GM12891 (cell line): Measurements from ENCODE around the gene SLC26A9.

Experiments
- PAX5 ChIP-seq: IDR thresholded peaks from 2 replicates; pipeline ENCODE4 v1.6.1; 2011; ENCODE audit warnings: low read length, moderate library complexity, mild to moderate bottlenecking; ENCODE audit not compliant: insufficient read depth, severe bottlenecking
- POLR2A ChIP-seq: IDR thresholded peaks from 2 replicates; pipeline ENCODE4 v1.6.1; 2011; ENCODE audit warnings: low read depth, low read length, control low read depth
- POLR2AphosphoS5 ChIP-seq: IDR thresholded peaks from 2 replicates; pipeline ENCODE4 v1.6.1; 2011; ENCODE audit warnings: low read depth, low read length, control low read depth
- POU2F2 ChIP-seq: IDR thresholded peaks from 2 replicates; pipeline ENCODE4 v1.6.1; 2011; ENCODE audit warnings: low read depth, mild to moderate bottlenecking, control low read depth, low read length, moderate library complexity
- SPI1 ChIP-seq: IDR thresholded peaks from 2 replicates; pipeline ENCODE4 v1.6.1; 2011; ENCODE audit warnings: low read depth, low read length, control low read depth
- TAF1 ChIP-seq: IDR thresholded peaks from 2 replicates; pipeline ENCODE4 v1.6.1; 2011; ENCODE audit warnings: low read depth, low read length, control low read depth

GRCh38 chr1:205921570-205921909 is 21.7 kb downstream of the SLC26A9 start:
- no peak for TF ChIP-seq POLR2AphosphoS5
- no peak for TF ChIP-seq SPI1
- TF ChIP-seq POLR2A, result no peak
- no peak for TF ChIP-seq TAF1
- no peak for TF ChIP-seq PAX5
- no peak for TF ChIP-seq POU2F2
